Breast epithelium (tissue), 4 donors: ENCODE results near the gene SOX18. TPM values are rescaled to one million over a fixed set of nuclear protein-coding genes. Genes with fewer than 3 reads are reported as not detected.
A peak's percentile ranks its signal among the peaks of the same experiment; 100 is the strongest.

ENCODE experiments used
- DNase-seq, 2 donors: peaks; one replicate each; pipeline ENCODE4 v3.0.0-alpha.2; 2019; ENCODE audit warnings: low spot score in 2 of 2
- H3K27ac ChIP-seq, 2 donors: fragments of 200-600 bp; sonication (generic) in 1 of 2; one replicate each; pipeline ENCODE4 v1.5.1; 2016 to 2019; ENCODE audit warnings: mild to moderate bottlenecking in 1 of 2
- H3K27me3 ChIP-seq, 2 donors: fragments of 200-600 bp; sonication (generic) in 1 of 2; one replicate each; pipeline versions ENCODE4 v1.5.1 to v1.6.0; 2017 to 2019; ENCODE audit warnings: control low read depth in 1 of 2, mild to moderate bottlenecking in 1 of 2
- H3K36me3 ChIP-seq: fragments of 200-600 bp; one replicate; pipeline ENCODE4 v1.5.1; 2019
- H3K4me1 ChIP-seq, 2 donors: fragments of 200-600 bp; sonication (generic); one replicate each; pipeline ENCODE4 v1.5.1; 2016 to 2019; ENCODE audit warnings: control low read depth in 1 of 2
- H3K4me3 ChIP-seq, 3 donors: fragments of 200-600 bp; sonication (generic); 1 replicate in 2 of 3; 2 replicates in 1 of 3; pipeline ENCODE4 v1.5.1; 2016 to 2019; ENCODE audit warnings: mild to moderate bottlenecking in 3 of 3, moderate library complexity in 2 of 3
- H3K9me3 ChIP-seq, 2 donors: fragments of 200-600 bp; sonication (generic) in 1 of 2; one replicate each; pipeline ENCODE4 v1.5.1; 2016 to 2019; ENCODE audit warnings: control low read depth in 1 of 2
- POLR2A ChIP-seq: fragments of 450-650 bp; IDR thresholded peaks from one replicate; pipeline ENCODE4 v1.6.1; 2016; ENCODE audit warnings: antibody characterized with exemption, mild to moderate bottlenecking, moderate library complexity
- POLR2AphosphoS5 ChIP-seq, 3 donors: sonication (generic); formaldehyde crosslinking; IDR thresholded peaks; one replicate each; pipeline ENCODE4 v1.6.1; 2017; ENCODE audit warnings: antibody characterized with exemption in 3 of 3
- intact Hi-C: fragments of 100-400 bp; cut with DNase I; formaldehyde crosslinking; loops from one replicate; pipeline ENCODE4 v1.15.1; 2023; ENCODE audit warnings: low total_unique reads
- total RNA-seq, 3 donors: library from RNA; depleted of rRNA; stranded (reverse); fragments of >200 nt; gene quantifications; one replicate each; pipeline ENCODE4 v1.1.0, GENCODE V29; 2016
- TF ChIP-seq, protein P1 (sequence below), 3 donors: fragments of 450-650 bp; IDR thresholded peaks; one replicate each; pipeline ENCODE4 v1.5.1; 2016 to 2017; ENCODE audit warnings: antibody characterized with exemption in 3 of 3, mild to moderate bottlenecking in 3 of 3, moderate library complexity in 3 of 3

Gene SOX18
- total RNA-seq, 3 donors from 2014 or later, result 1.8 to 8.8 (median 3.2) TPM

DNA sequence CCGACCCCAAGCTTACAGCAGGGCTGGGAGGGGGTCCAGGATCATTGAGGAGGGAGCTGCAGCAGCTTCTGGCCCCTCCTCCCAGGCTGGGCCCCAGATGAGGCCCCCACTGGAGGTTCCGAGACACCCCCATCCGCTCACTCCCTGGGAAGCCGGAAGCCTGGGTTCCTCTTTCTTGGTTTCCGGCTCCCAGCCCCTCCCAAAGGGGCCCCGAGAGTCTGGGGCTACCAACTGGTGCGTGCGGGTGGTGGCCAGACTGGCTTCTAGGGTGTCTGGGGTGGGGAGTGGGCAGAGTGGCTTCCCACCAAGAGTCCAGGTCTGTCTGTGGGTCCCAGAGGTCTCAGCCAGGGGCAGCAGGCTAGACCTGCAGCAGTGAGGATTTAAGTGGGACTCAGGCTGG lies 27.7 kb upstream of the SOX18 start:
- peaks cover 8 to 9% of the 10 kb centered on the region in 2 donors for H3K4me1 ChIP-seq

DNA sequence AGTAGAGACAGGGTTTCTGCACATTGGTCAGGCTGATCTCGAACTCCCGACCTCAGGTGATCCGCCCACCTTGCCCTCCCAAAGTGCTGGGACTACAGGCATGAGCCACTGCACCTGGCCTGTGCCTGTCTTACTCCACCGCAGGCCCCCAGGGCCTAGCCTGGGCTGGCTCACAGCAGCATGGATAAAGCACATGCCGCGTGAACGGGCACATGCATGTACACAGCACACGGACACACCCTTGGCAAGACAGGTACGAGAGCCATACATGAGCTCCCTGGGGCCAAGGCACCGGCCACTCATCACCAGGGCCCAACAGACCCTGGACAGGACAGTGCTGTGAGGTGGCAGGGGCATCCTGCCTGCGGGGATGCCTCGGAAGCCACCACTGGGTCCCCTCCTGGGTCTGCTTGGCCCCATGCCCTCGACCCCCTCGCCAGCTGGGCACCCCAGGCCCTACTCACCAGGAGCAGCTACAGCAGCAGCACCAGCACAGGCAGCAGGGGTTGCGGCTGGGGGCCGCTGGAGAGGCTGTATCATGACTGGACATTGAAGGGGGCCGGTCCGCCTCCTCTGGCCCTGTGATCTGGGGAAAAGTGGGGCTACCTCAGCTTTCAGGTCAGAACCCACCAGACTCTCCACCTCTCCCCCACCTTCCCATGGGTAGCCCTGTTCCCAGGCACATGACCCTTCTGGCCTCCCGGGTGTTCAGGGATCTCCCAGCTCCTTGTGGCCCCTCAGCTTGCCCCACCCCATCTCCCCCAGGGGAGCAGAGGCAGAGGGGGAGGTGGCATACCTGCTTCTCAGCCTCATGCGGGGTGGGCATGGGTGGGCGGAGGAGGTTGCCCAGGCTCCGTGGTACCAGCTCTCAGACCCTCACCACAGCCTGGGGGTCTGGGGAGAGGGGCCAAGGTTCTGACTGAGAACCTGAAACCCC lies 26.9 kb upstream of the SOX18 start:
- Histone ChIP-seq H3K36me3 (no peaks in the 10 kb centered on the region), H3K4me3 (peak overlapping the region in 2 of 3 donors; percentile 11 to 60), H3K27ac (no peak overlapping the region), H3K9me3 (no peaks in the 10 kb centered on the region), H3K4me1 (peaks cover 8 to 9% of the 10 kb centered on the region in 2 donors), H3K27me3 (no peaks in the 10 kb centered on the region)
- intact Hi-C loops, result no loop called here
- DNase-seq, result no peak
- no peak for TF ChIP-seq POLR2AphosphoS5 (IDR thresholded peaks at IDR 0.05)
- TF ChIP-seq, protein P1, sequence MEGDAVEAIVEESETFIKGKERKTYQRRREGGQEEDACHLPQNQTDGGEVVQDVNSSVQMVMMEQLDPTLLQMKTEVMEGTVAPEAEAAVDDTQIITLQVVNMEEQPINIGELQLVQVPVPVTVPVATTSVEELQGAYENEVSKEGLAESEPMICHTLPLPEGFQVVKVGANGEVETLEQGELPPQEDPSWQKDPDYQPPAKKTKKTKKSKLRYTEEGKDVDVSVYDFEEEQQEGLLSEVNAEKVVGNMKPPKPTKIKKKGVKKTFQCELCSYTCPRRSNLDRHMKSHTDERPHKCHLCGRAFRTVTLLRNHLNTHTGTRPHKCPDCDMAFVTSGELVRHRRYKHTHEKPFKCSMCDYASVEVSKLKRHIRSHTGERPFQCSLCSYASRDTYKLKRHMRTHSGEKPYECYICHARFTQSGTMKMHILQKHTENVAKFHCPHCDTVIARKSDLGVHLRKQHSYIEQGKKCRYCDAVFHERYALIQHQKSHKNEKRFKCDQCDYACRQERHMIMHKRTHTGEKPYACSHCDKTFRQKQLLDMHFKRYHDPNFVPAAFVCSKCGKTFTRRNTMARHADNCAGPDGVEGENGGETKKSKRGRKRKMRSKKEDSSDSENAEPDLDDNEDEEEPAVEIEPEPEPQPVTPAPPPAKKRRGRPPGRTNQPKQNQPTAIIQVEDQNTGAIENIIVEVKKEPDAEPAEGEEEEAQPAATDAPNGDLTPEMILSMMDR (IDR thresholded peaks at IDR 0.05), result no peak
- TF ChIP-seq POLR2A, result no peak

More for the DNA sequence above, 27.7 kb upstream of the SOX18 start:
- TF ChIP-seq POLR2AphosphoS5 (IDR thresholded peaks at IDR 0.05), result no peak
- TF ChIP-seq, protein P1 (IDR thresholded peaks at IDR 0.05), result no peak
- TF ChIP-seq POLR2A, result no peak
- no peak overlapping the region for H3K27ac ChIP-seq
- intact Hi-C loops, result no loop called here
- peak overlapping the region; percentile 60 to 78 (median 72) for H3K4me3 ChIP-seq
- no peaks in the 10 kb centered on the region for H3K9me3 ChIP-seq
- H3K36me3 ChIP-seq, result no peaks in the 10 kb centered on the region
- DNase-seq, result no peak
- H3K27me3 ChIP-seq, result no peaks in the 10 kb centered on the region

DNA sequence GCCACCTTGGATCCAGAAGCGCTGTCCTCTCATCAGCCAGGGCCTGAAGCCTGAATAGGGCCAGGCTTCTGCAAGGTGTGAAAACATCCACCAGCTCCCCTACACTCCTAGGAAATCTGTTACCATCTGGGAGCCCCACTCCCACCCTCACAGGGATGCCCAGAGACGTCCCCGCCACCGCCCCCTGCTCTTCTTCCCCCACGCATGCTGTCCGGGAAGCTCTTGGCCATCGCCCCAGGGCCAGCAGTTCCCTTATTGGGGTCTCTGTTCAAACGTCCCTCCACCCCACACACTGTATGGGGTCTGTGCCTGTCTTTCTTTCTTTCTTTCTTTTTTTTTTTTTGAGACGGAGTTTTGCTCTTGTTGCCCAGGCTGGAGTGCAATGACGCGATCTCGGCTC lies 26.1 kb upstream of the SOX18 start:
- Histone ChIP-seq H3K4me1 (peaks cover 8 to 9% of the 10 kb centered on the region in 2 donors), H3K36me3 (no peaks in the 10 kb centered on the region), H3K27ac (no peak overlapping the region), H3K9me3 (no peaks in the 10 kb centered on the region), H3K4me3 (no peak overlapping the region), H3K27me3 (no peaks in the 10 kb centered on the region)
- DNase-seq, result no peak
- intact Hi-C loops, result no loop called here
- TF ChIP-seq POLR2AphosphoS5 (IDR thresholded peaks at IDR 0.05), result no peak
- TF ChIP-seq, protein P1 (IDR thresholded peaks at IDR 0.05), result no peak

DNA sequence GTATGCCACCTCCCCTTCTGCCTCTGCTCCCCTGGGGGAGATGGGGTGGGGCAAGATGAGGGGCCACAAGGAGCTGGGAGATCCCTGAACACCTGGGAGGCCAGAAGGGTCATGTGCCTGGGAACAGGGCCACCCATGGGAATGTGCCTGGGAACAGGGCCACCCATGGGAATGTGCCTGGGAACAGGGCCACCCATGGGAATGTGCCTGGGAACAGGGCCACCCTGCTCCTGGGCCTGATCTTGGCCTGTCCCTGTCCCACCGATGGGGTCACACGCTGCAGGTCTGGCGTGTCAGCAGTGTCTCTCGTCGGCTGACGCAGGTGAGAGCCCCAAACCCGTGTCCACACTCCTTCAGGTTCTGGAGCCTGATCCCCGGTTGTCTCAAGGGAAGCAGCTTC lies 25.5 kb upstream of the SOX18 start:
- Histone ChIP-seq H3K36me3 (no peaks in the 10 kb centered on the region), H3K27me3 (no peaks in the 10 kb centered on the region)
- TF ChIP-seq POLR2AphosphoS5 (IDR thresholded peaks at IDR 0.05), result no peak
- TF ChIP-seq, protein P1 (IDR thresholded peaks at IDR 0.05), result no peak
- no peak for TF ChIP-seq POLR2A

DNA sequence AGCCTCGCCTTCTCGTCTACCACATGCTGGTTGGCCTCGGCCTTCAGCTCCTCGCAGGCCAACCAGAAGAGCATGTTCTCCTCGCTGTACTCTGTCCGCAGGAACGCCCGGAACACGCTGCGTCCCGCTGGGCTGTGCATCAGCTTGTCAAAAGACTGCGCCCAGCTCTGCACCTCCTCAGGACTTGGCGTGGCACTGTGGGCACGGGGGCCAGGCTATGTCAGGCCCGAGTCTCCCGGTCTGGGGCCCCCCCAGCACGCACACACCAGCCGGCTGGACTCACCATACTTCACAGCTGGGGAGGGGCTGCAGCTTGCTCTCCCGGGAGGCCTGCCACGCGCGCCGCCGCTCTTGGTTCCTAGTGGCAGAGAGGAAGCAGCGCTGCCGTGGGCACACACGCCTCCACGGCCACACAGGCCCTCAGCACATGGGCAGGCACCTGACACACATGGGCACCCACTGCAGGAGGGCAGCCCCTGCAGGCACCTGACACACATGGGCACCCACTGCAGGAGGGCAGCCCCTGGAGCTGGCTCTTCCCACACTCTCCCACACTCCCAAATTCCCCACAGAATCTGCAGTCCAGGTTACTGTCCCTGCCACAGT lies 24.8 kb upstream of the SOX18 start:
- Histone ChIP-seq H3K9me3 (no peaks in the 10 kb centered on the region), H3K36me3 (no peaks in the 10 kb centered on the region), H3K27me3 (no peaks in the 10 kb centered on the region), H3K27ac (no peak overlapping the region), H3K4me1 (peaks cover 8 to 9% of the 10 kb centered on the region in 2 donors), H3K4me3 (no peak overlapping the region)
- no peak for TF ChIP-seq POLR2AphosphoS5 (IDR thresholded peaks at IDR 0.05)
- DNase-seq, result no peak
- intact Hi-C loops, result no loop called here

More for the DNA sequence above, 25.5 kb upstream of the SOX18 start:
- H3K4me3 ChIP-seq, result no peak overlapping the region
- intact Hi-C loops, result no loop called here
- H3K27ac ChIP-seq, result no peak overlapping the region
- no peaks in the 10 kb centered on the region for H3K9me3 ChIP-seq
- DNase-seq, result no peak
- peaks cover 8 to 9% of the 10 kb centered on the region in 2 donors for H3K4me1 ChIP-seq
